IMR-90 (cell line): ENCODE measurements around the gene CPTP. TPM values are rescaled to one million over a fixed set of nuclear protein-coding genes. Genes with fewer than 3 reads are reported as not detected.
A peak's percentile ranks its signal among the peaks of the same experiment; 100 is the strongest.

ENCODE experiments used
- ATAC-seq: fragments of 200-7000 bp; cut with Tn5 transposase; 2 replicates; pipeline ENCODE4 v1.9.1; 2020; ENCODE audit warnings: low read depth, mild to moderate bottlenecking, moderate library complexity
- BruUV-seq: library from RNA; stranded (reverse); fragments of 400-500 nt; replicated peaks from 2 replicates; lab custom pipeline; 2021; lab: Mats Ljungman, UMichigan
- CTCF ChIA-PET: fragments of 300-600 bp; formaldehyde crosslinking; extraction: SDS; loops from one replicate; lab custom pipeline; 2021; ENCODE audit warnings: antibody characterized with exemption; lab: Yijun Ruan, JAX
- POLR2A ChIA-PET: fragments of 300-600 bp; sonication (Branson Sonifier 250); formaldehyde crosslinking; loops from one replicate; lab custom pipeline; 2022; ENCODE audit warnings: antibody characterized with exemption; ENCODE audit not compliant: unreplicated experiment; lab: Charles Lee
- DNase-seq: peaks from one replicate; pipeline ENCODE4 v3.0.0; 2013
- H2AFZ ChIP-seq: replicated peaks from 2 replicates; pipeline ENCODE3; 2013; ENCODE audit warnings: low read length, mild to moderate bottlenecking; ENCODE audit not compliant: poor library complexity
- H2AK5ac ChIP-seq: 2 replicates; pipeline ENCODE4 v1.6.1; 2013; ENCODE audit warnings: low read depth, low read length, inconsistent platforms
- H2AK9ac ChIP-seq: replicated peaks from 2 replicates; pipeline ENCODE3; 2013; ENCODE audit warnings: mild to moderate bottlenecking, low read depth, low read length, moderate library complexity; ENCODE audit not compliant: poor library complexity
- H2BK120ac ChIP-seq: 2 replicates; pipeline ENCODE4 v1.6.1; 2013; ENCODE audit warnings: low read depth, low read length, inconsistent platforms
- H2BK15ac ChIP-seq: 3 replicates; pipeline ENCODE4 v1.6.1; 2013; ENCODE audit warnings: low read depth, low read length, inconsistent platforms
- H2BK20ac ChIP-seq: 2 replicates; pipeline ENCODE4 v1.6.1; 2013; ENCODE audit warnings: low read depth, mild to moderate bottlenecking, inconsistent platforms, low read length, moderate library complexity
- H2BK5ac ChIP-seq: 2 replicates; pipeline ENCODE4 v1.6.1; 2013; ENCODE audit warnings: mild to moderate bottlenecking, low read depth, low read length, inconsistent platforms; ENCODE audit not compliant: poor library complexity, severe bottlenecking
- H3K14ac ChIP-seq: replicated peaks from 2 replicates; pipeline ENCODE4 v1.6.1; 2013; ENCODE audit warnings: low read depth, low read length, inconsistent platforms
- H3K18ac ChIP-seq: 2 replicates; pipeline ENCODE4 v1.6.1; 2013; ENCODE audit warnings: low read depth, low read length, control low read depth
- H3K23ac ChIP-seq: 2 replicates; pipeline ENCODE4 v1.6.1; 2013; ENCODE audit warnings: low read depth, low read length, inconsistent platforms
- H3K27ac ChIP-seq: 2 replicates; pipeline ENCODE4 v1.5.1; 2013; ENCODE audit warnings: mild to moderate bottlenecking, control low read depth, low read length; ENCODE audit not compliant: insufficient read depth
- H3K27me3 ChIP-seq: 2 replicates; pipeline ENCODE4 v1.6.1; 2013; ENCODE audit warnings: low read length; ENCODE audit not compliant: control insufficient read depth, insufficient read depth
- H3K36me3 ChIP-seq: 2 replicates; pipeline ENCODE4 v1.6.1; 2013; ENCODE audit warnings: low read length, mixed read lengths; ENCODE audit not compliant: control insufficient read depth, insufficient read depth
- H3K4ac ChIP-seq: 2 replicates; pipeline ENCODE4 v1.6.1; 2013; ENCODE audit warnings: low read depth, low read length, inconsistent platforms
- H3K4me1 ChIP-seq: 2 replicates; pipeline ENCODE4 v1.6.1; 2013; ENCODE audit warnings: low read length, mixed read lengths; ENCODE audit not compliant: control insufficient read depth, insufficient read depth
- H3K4me2 ChIP-seq: 2 replicates; pipeline ENCODE4 v1.6.1; 2013; ENCODE audit warnings: low read depth, mild to moderate bottlenecking, control low read depth, low read length, moderate library complexity
- H3K4me3 ChIP-seq: 2 replicates; pipeline ENCODE4 v1.5.1; 2013; ENCODE audit warnings: low read depth, mild to moderate bottlenecking, control low read depth, low read length, moderate library complexity; ENCODE audit not compliant: insufficient read depth
- H3K56ac ChIP-seq: 2 replicates; pipeline ENCODE4 v1.6.1; 2013; ENCODE audit warnings: low read length, inconsistent platforms; ENCODE audit not compliant: insufficient read depth; ENCODE audit errors: extremely low read depth
- H3K79me1 ChIP-seq, 2 experiments: 2 replicates each; pipeline ENCODE4 v1.6.1; 2013; ENCODE audit warnings: low read length in 2 of 2, inconsistent platforms in 1 of 2, low read depth in 1 of 2
- H3K9ac ChIP-seq: 2 replicates; pipeline ENCODE4 v1.6.1; 2013; ENCODE audit warnings: low read depth, low read length, control low read depth
- H3K9me1 ChIP-seq: 2 replicates; pipeline ENCODE4 v1.6.1; 2013; ENCODE audit warnings: low read length, inconsistent platforms; ENCODE audit not compliant: insufficient read depth
- H3K9me3 ChIP-seq: 2 replicates; pipeline ENCODE4 v1.6.1; 2013; ENCODE audit warnings: low read length; ENCODE audit not compliant: control insufficient read depth, insufficient read depth
- H4K20me1 ChIP-seq: 2 replicates; pipeline ENCODE4 v1.6.1; 2013; ENCODE audit warnings: low read length, inconsistent platforms; ENCODE audit not compliant: insufficient read depth
- H4K5ac ChIP-seq: 2 replicates; pipeline ENCODE4 v1.6.1; 2013; ENCODE audit warnings: mild to moderate bottlenecking, low read depth, low read length, control low read depth
- H4K8ac ChIP-seq, 2 experiments: 2 replicates each; pipeline ENCODE4 v1.6.1; 2013; ENCODE audit warnings: low read depth in 2 of 2, low read length in 2 of 2, control low read depth in 1 of 2, inconsistent platforms in 1 of 2
- H4K91ac ChIP-seq: 2 replicates; pipeline ENCODE4 v1.6.1; 2013; ENCODE audit warnings: low read depth, low read length, inconsistent platforms; ENCODE audit not compliant: insufficient read depth
- CEBPB ChIP-seq: IDR thresholded peaks from 2 replicates; pipeline ENCODE4 v1.6.1; 2012; ENCODE audit warnings: low read depth, low read length, improper control_type of control experiment
- CHD1 ChIP-seq: IDR thresholded peaks from 2 replicates; pipeline ENCODE4 v1.6.1; 2012; ENCODE audit warnings: low read depth, low read length, improper control_type of control experiment
- CTCF ChIP-seq: conservative IDR thresholded peaks from 2 replicates; pipeline ENCODE4 v1.5.1; 2012; ENCODE audit warnings: mild to moderate bottlenecking, low read depth, low read length, improper control_type of control experiment
- ELK1 ChIP-seq: fragments of 150-350 bp; IDR thresholded peaks from 2 replicates; pipeline ENCODE4 v1.6.1; 2016; ENCODE audit warnings: low read depth, mild to moderate bottlenecking, low read length, moderate library complexity, borderline replicate concordance
- MAFK ChIP-seq: IDR thresholded peaks from 2 replicates; pipeline ENCODE4 v1.6.1; 2012; ENCODE audit warnings: low read depth, low read length, improper control_type of control experiment
- MAZ ChIP-seq: IDR thresholded peaks from 2 replicates; pipeline ENCODE4 v1.6.1; 2012; ENCODE audit warnings: low read depth, mild to moderate bottlenecking, low read length, improper control_type of control experiment, moderate library complexity, borderline replicate concordance
- NFE2L2 ChIP-seq: fragments of 150-350 bp; IDR thresholded peaks from 2 replicates; pipeline ENCODE4 v1.6.1; 2016; ENCODE audit warnings: low read depth, mild to moderate bottlenecking, low read length
- RAD21 ChIP-seq: IDR thresholded peaks from 2 replicates; pipeline ENCODE4 v1.6.1; 2012; ENCODE audit warnings: low read length, improper control_type of control experiment
- RCOR1 ChIP-seq: IDR thresholded peaks from 2 replicates; pipeline ENCODE4 v1.6.1; 2012; ENCODE audit warnings: mild to moderate bottlenecking, low read length, improper control_type of control experiment; ENCODE audit not compliant: insufficient replicate concordance
- RFX5 ChIP-seq: IDR thresholded peaks from 2 replicates; pipeline ENCODE4 v1.8.0; 2012; ENCODE audit warnings: low read depth, mild to moderate bottlenecking, low read length, moderate library complexity
- SMC3 ChIP-seq: fragments of 150-350 bp; IDR thresholded peaks from 2 replicates; pipeline ENCODE4 v1.6.1; 2016; ENCODE audit warnings: low read depth, mild to moderate bottlenecking, antibody characterized with exemption, low read length, moderate library complexity
- USF2 ChIP-seq: fragments of 150-350 bp; IDR thresholded peaks from 2 replicates; pipeline ENCODE4 v1.6.1; 2017; ENCODE audit warnings: mild to moderate bottlenecking, antibody characterized with exemption, low read length, low read depth
- WGBS, 2 experiments: methylation state at CpG; one replicate each; pipeline versions ENCODE4 v1.1.5 to v1.1.7; 2013; ENCODE audit warnings: missing lambda C conversion rate in 2 of 2; ENCODE audit not compliant: insufficient read length in 1 of 2; ENCODE audit errors: extremely low coverage in 2 of 2; 5-methylcytosine and 5-hydroxymethylcytosine counted together
- dilution Hi-C: fragments of 300-500 bp; cut with HindIII; formaldehyde crosslinking; loops from one replicate; pipeline ENCODE4 v1.14.3; 2018; ENCODE audit warnings: low sequenced_read_pairs; ENCODE audit not compliant: unreplicated experiment
- in situ Hi-C: fragments of 300-500 bp; cut with MboI; formaldehyde crosslinking; loops from 3 replicates; pipeline ENCODE4 v1.14.3; 2019; ENCODE audit warnings: low sequenced_read_pairs, inconsistent platforms, mixed read lengths
- intact Hi-C: fragments of 100-400 bp; cut with micrococcal nuclease; formaldehyde crosslinking; loops from 2 replicates; pipeline ENCODE4 v1.10.0; 2022
- polyA plus RNA-seq, 3 experiments: library from polyadenylated mRNA; depleted of rRNA; stranded (reverse); fragments of >200 nt; gene quantifications; 2 replicates each; pipeline ENCODE4 v1.2.3, GENCODE V29; 2012; ENCODE audit warnings: low replicate concordance in 1 of 3
- total RNA-seq: library from RNA; depleted of rRNA; stranded (reverse); fragments of >200 nt; gene quantifications from 2 replicates; pipeline ENCODE4 v1.2.3, GENCODE V29; 2012

The CPTP gene
- total and polyA plus RNA-seq, 2 of the 4 experiments (the other 2 are of a cell fraction) = 2.7 to 12.1 TPM

- H2AFZ ChIP-seq = peak overlapping the region; percentile 43
- peaks cover 62% of the 10 kb centered on the region for H3K36me3 ChIP-seq
- H4K5ac ChIP-seq = no peak overlapping the region
- no peak overlapping the region for H2AK5ac ChIP-seq
- DNase-seq = no peak
- no peak overlapping the region for H3K14ac ChIP-seq
- ChIA-PET POLR2A (no interaction called here), CTCF (no interaction called here)
- no peak overlapping the region for H3K4ac ChIP-seq
- H3K4me3 ChIP-seq = no peak overlapping the region
- H4K20me1 ChIP-seq = peaks cover 49% of the 10 kb centered on the region
- no peak overlapping the region for H2BK15ac ChIP-seq
- H3K79me1 ChIP-seq = peaks cover 16 to 55% of the 10 kb centered on the region in 2 experiments
- no peak overlapping the region for H3K4me2 ChIP-seq
- H3K23ac ChIP-seq = no peak overlapping the region
- no peaks in the 10 kb centered on the region for H3K9me3 ChIP-seq
- BruUV-seq = no TSS peak
- intact Hi-C loops (no loop called here), in situ Hi-C loops (no loop called here), dilution Hi-C loops (no loop called here)
- no peak overlapping the region for H2AK9ac ChIP-seq
- no peak overlapping the region for H3K18ac ChIP-seq
- no peak overlapping the region for H4K8ac ChIP-seq
- H3K4me1 ChIP-seq = peaks cover 9% of the 10 kb centered on the region
- TF ChIP-seq CEBPB (no peak), SMC3 (no peak), RFX5 (no peak), MAFK (no peak), RCOR1 (no peak), ELK1 (no peak), CHD1 (no peak), CTCF (no peak), USF2 (no peak), RAD21 (no peak), MAZ (no peak), NFE2L2 (no peak)
- WGBS, 2 experiments = 96% methylated on average over 22 of the region's 37 CpGs; no CpG with 5 or more reads in 1 of the 2 experiments
- no peak overlapping the region for H2BK120ac ChIP-seq
- H3K9me1 ChIP-seq = no peaks in the 10 kb centered on the region
- H3K56ac ChIP-seq = no peak overlapping the region
- no peak overlapping the region for H3K27ac ChIP-seq
- no peak overlapping the region for H2BK20ac ChIP-seq
- no peak overlapping the region for H2BK5ac ChIP-seq
- H3K27me3 ChIP-seq = no peaks in the 10 kb centered on the region
- no peak overlapping the region for H4K91ac ChIP-seq
- no peak for ATAC-seq
- no peak overlapping the region for H3K9ac ChIP-seq
Observed at GRCh38 chr1:1313500-1314236, 10.9 kb upstream of the CPTP start.
